CD4-positive, alpha-beta T cell treated with Interleukin-6 at 100 ng/mL for 8 hours (primary cell): ENCODE data around the gene PLCB1.

Experiments
- DNase-seq: peaks from one replicate; pipeline ENCODE4 v3.0.0-alpha.2; 2020; ENCODE audit warnings: mixed read lengths, low spot score

PLCB1 gene

DNA sequence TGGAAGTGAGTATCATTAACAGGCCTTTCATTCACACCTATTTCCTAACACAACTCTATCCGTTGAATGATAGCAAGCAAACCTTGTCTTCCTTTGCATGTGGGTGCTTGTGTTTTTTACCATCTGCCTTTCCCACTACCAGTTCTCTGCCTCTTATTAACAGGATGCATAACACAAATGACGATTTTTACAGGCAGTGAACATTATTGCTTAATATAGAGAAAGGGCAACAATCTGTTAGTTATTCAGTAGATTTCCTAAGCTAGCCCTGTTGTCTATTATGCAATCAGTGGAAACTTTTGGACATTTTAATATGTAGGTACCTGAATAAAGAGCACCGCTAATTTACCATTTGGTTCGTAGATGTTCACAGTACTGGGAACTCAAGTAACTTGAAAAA, 588.0 kb downstream of the PLCB1 start:
- DNase-seq = no peak

DNA sequence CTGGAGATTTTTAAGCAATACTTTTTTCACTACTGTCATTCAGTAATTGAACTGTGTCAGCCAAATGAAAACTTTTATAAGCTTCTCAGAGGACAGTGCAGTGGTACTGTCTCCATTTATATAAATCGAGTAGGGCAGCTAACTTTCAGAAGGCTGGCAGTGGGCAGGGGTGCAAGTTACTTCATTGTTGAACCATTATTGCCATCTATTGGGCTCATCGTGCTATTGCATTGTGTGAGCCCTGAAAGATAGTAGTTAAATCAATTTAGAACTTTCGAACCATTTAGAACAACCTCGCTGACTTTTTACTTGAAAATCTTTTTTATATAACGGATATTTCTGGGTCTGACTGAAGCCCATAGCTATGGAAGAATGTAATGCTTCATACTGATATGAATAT, 589.0 kb downstream of the PLCB1 start:
- DNase-seq = peak; percentile 15

DNA sequence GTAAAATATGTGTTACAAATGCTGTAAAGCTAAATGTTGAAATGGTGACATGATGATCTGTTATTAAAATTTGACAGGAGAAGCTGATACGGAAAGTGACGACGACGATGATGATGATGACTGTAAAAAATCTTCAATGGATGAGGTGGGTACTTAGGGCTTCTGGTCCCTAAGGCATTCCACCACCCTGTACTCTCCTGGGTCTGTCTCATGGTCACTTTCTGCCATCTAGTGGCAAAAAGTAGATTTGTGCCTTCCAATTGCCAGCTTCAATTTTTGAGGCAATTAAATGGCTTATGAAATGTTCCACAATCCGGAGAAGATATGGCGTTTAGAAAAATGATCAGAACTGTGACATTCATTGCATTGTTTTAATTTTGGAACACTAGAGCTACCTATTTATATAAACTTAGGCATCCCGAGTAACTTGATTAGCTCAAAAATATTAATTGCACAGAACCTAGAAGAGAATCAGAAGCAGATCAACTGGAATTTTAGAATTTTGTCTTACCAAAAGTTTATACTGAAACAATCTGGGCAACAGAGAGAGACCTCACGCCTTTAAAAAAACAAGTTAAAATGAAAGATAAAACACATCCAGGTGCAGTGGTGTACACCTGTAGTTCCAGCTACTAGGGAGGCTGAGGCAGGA, 590.3 kb downstream of the PLCB1 start:
- DNase-seq = peak; percentile 32

DNA sequence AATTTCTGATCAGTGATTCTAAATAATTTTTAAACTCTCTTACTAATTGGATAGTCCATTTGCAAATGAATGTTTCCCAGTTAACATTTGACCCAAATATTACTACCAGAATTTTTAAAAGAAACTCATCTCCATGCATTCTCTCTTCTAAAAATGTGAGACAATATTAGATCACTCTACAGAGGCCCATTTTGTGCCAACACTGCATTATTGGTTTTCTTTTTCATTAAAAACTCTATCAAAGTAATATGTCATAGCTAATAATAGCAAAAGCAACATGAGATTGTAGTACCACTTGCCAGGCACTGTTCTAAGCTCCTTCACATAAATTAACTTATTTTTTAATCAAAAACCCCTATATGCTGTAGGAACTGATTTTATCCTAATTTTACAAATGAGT, 591.2 kb downstream of the PLCB1 start:
- no peak for DNase-seq

DNA sequence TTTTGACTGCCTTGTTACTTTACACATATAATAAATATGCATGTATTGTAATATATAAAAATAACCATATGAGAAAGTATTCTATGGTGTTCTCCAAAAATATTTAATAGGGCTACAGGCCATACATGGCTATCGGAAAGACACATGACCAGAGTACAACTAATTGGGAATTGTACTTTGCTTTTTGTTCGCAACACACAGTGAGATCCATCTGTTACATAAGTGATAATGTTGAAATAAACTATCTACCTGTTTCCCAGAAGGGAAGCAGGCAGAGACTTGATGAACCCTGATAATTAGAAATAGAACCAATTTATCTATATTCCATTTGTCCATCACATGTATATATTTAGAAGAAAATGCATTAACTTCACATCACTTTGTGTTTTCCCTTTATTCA, 592.8 kb downstream of the PLCB1 start:
- no peak for DNase-seq

DNA sequence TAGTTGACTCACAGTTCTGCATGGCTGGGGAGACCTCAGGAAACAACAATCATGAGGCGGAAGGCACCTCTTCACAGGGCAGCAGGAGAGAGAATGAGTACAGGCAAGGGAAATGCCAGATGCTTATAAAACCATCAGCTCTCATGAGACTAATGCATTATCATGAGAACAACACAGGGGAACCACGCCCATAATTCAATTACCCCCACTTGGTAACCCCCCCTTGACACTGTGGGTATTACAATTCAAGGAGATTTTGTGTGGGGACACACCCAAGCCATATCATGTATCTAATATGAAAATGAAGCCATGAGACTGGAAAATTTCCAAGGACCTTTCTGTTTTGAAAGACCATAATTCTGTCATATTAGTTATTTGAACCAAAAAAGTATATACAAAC, 594.4 kb downstream of the PLCB1 start:
- no peak for DNase-seq

DNA sequence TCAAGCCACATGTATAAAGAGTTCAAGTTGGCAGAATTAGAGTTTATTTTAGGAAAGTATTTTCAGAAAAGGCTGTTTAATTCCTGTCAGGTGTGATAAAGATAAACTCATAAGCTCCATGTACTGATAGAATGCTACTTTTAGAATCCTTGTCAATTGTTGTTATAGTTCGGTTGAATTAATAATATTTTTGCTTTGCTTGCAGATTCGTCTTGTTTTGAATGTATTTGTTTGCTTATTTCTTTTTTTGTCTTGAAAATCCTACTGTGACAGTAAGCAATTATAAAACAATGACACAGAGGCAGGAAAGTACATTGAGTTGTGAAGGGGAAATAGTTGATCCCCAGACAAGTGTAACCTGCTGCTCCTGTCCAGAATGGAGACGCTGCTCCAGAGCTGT, 602.9 kb downstream of the PLCB1 start:
- DNase-seq = no peak

DNA sequence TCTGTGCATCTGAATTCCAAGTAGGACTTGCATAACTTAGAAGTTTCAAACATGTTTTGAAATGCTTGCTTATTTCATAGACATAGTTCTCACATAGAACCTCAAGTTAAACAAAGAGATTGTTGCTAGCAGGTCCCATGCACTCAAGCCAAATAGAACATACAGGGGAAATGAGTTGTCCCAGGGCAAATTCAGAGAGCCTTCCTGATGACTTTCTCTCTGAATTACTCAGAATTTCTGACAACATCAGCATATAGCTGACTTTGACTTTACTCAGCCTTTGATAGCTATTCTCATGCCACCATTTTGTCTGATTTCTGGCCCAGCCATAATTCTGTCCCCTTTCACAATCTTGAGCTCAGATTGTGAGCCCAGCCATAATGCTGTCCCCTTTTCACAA, 603.6 kb downstream of the PLCB1 start:
- DNase-seq = no peak

DNA sequence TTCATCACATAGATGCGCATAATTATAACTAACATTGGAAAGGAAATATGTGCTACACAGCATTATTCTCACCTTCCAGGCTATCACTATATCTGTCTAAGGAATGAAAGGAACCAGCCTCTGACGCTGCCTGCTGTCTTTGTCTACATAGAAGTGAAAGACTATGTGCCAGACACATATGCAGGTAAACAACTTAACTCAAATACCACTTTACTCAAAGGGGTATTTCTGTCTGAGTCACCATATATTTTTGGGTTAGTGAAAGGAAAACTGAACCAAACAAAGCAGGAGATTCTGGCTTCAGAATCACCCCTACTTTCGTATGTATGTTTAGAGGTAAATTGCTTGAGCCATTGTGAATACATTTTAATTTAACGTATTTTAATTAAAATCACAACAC, 608.2 kb downstream of the PLCB1 start:
- no peak for DNase-seq

DNA sequence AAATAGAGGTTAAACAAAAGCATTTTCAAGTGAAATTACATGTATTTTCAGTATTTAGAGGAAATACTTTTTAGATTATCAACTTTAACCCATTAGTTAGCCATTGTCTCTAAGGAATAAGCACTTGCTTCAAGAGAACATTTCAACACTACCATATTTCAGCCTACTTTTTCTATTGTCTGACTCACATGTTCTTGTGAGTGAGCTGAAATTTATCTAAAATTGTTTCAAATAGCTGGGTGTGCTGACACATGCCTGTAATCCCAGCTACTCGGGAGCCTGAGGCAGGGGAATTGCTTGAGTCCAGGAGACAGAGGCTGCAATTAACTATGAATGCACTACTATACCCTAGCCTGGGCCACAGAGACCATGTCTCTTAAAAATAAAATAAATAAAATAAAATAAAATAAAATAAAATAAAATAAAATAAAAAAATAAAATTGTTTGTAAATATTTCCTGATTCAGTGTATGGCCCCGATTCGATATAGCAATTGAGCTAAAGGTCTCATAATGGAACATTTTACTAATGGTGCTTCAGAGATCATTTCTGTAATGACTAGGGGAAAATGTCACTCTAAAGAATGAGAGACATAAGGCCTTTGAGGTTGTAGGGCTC, 612.3 kb downstream of the PLCB1 start:
- no peak for DNase-seq

DNA sequence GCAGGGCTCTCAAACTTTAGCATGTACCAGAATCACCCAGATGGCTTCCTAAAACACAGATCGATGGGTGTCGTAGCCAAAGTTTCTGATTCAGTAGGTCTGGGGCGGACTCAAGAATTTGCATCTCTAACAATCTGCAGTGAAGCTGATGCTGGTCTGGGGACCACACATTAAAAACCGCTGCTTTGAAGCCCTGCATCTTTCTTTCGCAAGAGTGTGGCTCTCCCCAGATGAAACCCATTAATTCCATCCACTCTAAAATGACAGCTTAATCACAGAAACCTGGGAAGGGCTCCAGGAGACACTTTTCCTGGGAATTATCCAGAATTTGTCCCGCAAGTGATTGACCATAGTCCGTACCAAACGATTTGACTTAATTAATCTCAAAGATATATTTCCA, 617.0 kb downstream of the PLCB1 start:
- no peak for DNase-seq

DNA sequence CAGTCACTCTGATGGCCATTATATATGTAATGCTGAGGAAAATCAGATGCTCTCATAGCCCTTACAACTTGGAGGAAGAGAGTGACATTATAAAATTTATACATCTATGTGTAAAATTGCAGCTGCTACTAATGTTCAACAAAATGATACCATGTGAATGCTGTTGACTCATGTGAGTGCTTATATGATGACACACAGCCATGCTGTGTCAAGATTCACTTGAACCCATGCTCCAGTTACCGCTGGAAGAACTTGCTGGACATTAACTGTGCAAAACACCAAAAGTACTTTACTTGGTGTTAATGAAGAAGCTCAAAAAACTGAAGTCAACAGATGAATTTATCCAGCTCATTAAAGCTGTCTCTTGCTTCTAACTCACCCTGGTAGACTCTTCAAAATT, 617.9 kb downstream of the PLCB1 start:
- no peak for DNase-seq

DNA sequence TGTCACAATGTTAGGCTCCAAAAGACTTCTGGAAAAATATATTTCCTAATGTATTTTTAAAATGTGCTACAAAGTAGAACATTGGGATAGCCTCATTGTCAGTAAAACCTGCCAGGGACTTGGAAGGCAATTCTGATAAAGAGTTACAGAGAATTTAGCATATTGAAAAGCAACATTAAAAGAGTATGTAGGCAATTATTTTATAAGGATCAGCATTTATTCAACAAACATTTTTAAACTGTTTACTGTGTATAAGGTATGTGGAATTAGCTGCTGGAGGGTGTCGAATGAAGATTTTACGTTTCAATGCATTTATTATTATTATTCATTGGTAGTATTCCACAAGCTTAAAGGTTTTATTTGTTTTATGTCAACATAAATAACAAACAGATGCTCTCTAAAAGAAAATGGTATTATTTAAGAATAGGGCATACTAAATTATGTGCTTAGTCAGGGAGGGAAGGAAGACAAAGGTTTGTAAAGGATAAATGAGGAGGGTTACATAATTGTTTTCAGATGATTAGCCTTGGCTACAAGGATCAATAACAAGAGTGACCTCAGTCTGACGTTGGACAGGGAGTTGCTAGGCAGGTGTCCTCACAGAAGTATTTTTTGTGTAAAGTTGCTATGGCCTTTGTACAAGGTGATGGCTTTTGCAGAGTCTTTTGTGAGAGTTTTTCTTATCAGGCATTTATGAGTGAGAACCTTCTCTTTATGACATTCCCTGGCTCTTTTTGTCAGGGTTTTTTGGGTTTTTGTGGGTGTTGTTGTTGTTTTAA, 623.5 kb downstream of the PLCB1 start:
- DNase-seq = no peak

DNA sequence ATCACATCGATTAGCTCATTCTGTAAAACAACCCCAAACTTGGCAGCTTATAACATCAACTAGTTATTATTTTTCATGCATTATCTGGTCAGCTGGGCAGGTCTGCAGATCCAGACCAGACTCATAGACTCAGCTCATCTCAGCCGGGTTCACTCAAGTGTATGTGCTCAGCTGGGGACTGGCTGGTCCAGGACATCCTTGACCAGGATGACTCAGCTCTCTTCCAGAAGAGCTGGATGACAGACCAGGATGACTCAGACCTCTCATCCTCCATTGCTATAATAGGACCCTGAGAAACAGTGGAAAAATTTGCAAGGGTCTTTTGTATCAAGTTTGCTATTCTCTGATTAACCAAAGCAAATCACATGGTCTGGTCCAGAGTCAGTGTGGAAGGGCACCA, 624.3 kb downstream of the PLCB1 start:
- DNase-seq = no peak

DNA sequence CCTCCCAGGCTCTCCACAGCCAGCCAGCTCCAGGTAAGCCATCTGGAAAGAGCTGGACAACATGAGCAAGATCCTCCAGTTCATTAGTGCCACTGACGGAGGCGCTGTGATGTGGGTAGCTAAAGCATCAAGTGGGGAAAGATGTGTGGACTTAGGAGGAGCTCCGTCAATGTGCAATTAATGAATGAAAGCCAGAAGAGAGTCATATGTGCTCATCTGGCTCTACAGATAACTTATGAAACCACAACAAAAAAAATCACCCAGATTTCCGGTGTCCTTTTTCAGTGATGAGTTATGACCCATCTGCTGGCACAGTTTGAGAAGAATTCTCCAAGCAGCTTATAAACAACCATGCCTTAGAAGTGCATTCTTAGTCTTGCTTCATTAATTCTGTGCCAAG, 625.1 kb downstream of the PLCB1 start:
- no peak for DNase-seq

DNA sequence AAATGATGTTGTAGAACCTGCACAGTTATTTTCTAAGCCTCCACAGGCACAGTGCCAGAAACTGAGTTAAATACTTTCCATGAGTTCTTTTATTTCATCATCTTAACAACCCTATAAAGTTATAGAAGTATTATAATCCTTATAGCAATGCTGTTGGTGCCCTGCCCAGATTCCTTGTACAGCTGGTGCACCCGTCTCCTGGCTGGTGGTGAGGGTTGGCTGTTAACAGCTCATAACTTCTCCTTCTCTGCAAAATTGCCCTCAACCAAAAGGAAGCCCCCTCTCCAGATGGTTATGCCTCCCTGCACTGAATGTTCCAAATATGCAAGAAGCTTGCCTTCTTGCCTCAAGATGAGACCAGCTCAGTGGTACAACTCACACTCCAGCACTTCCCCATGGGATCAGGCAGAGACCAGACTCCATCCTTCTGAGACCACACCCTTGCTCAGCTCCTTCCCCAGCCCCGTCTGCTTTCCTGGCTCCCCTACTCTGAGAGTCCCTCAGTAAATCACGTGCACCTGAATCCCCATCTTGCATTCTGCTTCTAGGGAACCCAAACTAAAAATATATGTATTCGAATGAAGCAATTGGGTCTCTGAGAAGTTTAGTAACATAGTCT, 632.4 kb downstream of the PLCB1 start:
- DNase-seq = no peak

DNA sequence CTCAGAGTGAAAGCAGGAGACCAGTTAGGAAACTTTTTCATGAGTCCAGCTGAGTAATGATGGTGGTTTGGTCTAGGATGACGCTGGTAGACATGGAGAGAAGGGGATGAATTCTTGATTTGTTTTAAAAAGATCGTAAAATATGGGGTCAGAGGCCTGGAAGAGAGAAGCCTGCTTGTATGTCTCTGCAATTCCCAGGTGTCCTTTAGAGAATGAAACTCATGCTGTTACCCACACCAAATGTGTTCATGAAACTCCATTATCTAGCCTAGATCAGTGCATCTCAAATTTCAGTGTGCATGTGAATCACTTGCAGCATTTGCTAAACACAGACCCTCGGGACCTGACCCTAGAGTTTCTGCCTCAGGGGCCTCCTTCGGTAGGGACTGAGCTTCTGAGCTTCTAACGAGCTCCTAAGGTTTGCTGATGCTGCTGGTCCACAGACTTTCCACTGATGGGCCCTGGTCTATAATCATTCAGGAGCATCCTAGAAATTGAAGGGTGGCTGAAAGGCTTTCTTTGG, 634.9 kb downstream of the PLCB1 start:
- DNase-seq = no peak

DNA sequence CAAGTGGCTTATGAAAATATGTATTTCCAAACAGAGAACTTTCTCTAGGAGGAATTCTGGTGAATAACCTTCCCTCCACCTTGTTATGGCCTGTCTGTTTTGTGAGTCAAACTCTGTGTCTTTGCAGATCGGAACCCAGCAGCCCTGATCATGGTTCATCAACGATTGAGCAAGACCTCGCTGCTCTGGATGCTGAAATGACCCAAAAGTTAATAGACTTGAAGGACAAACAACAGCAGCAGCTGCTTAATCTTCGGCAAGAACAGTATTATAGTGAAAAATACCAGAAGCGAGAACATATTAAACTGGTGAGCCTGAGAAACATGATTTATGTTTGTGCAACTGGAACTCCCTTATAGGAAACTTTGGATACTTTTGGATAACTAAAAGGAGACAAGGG, 642.3 kb downstream of the PLCB1 start:
- no peak for DNase-seq

DNA sequence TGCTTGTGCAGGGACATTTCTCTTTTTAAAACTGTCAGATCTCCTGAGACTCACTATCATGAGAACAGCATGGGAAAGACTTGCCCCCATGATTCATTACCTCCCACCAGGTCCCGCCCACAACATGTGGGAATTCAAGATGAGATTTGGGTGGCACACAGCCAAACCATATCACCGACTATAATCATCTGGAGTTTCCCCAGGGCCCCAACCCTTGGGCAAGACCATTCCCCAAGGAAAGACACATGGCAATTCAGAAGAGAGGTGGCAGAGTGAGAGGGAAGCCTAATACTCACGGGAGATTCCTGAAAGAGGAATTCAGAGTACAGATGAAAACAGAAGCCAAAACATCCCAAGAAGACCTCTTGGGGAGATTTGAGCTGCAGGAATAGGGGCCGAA, 645.8 kb downstream of the PLCB1 start:
- no peak for DNase-seq

DNA sequence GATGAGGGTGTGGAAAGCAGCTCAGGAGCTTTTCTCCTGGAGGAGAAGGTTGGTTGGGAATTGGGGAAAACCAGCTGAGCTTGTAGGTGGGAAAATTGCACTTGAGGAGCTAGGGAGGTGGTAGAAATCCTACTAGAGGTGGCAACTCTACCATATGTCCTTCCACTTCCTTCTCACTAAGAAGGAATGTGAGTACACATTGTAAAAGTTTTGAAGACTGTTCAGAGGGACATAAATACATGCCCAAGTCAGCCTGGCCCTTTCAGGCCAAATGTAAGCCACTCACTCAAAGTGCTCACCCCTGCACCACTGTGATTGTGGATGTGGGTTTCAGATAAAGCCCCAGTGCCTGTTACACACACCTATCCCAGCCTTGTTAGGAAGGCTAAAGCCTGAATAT, 646.3 kb downstream of the PLCB1 start:
- no peak for DNase-seq

DNA sequence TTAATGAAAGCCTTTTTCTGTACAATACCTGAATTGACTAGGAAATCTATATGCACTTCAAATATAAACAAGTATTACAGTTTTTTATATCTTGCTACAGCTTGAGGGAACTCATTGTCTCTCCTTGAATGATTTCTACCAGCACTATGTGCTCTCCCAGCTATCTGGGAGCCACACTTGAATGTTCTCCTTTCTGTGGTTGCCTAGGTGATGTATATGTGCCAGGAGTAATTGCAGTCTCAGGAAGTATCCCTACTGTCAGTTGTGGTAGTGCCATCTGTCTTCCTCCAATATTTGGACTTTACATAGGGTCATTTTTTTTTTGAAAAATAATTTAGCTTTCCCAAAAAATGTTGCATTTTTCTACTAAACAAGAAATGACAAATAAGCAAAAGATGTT, 648.8 kb downstream of the PLCB1 start:
- no peak for DNase-seq

DNA sequence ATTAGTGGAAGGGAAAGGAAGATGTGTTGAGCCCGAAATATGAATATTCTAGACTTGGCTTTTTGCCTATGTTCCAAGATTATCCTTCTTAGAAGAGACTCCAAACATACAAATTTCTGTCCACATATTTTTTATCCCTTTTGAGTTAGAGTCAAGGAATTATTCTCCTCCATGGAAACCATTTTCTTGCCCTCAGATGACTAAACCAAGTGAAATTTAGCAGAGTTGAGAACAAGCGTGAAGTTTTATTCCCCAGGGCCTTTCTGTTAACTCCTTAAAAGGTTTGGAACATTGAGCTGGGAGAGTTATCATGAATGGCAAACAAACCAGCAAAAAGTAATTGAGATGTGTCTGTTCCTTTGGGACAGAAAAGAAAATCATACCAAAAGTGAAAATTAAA, 650.7 kb downstream of the PLCB1 start:
- no peak for DNase-seq

DNA sequence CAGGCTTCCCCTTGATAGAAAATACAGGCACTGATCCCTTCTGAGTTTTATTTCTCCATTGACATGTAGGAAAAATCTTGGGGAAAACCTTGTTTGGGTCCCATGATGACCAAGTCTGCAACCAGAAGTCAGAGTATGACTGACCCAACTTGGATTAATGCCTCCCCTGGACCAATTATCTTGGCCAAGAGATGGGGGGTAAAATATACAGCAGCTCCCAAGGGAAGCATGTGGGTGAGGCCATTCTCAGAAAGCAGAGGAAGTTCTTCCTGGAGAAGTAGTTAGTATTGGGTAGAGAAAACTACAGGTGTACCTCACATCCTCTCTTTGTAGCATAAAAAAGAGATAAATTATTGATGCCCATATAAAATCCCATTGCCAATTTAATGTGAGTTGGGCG, 651.7 kb downstream of the PLCB1 start:
- DNase-seq = no peak
